ENCODE measurements around the gene LILRA1.
"Not testable (repeated sequence)": the region's sequence is repeated elsewhere in the genome, so short reads cannot be mapped to it uniquely, and the experiment has no call there.

GRCh38 chr19:54636081-54636480, 42.6 kb downstream of the LILRA1 start:
- TF ChIP-seq CTCF (conservative IDR thresholded peaks at IDR 0.05; ENCODE audit: low read length); EZH2phosphoT487 (IDR thresholded peaks at IDR 0.05; ENCODE audit: borderline replicate concordance, low read depth, low read length): not testable (repeated sequence)

Measured in OCI-LY7 (cell line).